ENCODE measurements around the gene DOCK3.
"Not testable (repeated sequence)": the region's sequence is repeated elsewhere in the genome, so short reads cannot be mapped to it uniquely, and the experiment has no call there.

Gene DOCK3

DNA sequence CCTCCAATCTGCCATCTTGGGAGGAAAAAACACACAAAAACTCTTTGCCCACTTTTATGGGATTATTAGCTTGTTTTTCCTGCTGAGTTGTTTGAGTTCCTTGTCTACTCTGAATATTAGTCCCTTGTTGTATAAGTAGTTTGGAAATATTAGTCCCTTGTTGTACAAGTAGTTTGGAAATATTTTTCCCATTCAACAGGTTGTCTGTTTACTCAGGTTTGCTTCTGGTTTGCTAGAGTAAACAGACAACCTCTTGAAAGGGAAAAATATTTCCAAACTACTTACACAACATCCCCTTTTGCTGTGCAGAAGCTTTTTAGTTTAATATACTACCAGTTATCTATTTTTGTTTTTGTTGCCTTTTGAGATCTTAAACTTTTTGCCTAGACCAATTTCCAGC is 517.0 kb downstream of the DOCK3 start:
- no peak for DNase-seq
- peaks cover 5% of the 10 kb centered on the region for H3K9me3 ChIP-seq (ENCODE audit: severe bottlenecking)
- H3K27ac ChIP-seq, result no peak overlapping the region
- H3K27me3 ChIP-seq (ENCODE audit: insufficient read depth, low read depth, severe bottlenecking), result no peaks in the 10 kb centered on the region
- no peaks in the 10 kb centered on the region for H3K36me3 ChIP-seq
- TF ChIP-seq, protein P1, sequence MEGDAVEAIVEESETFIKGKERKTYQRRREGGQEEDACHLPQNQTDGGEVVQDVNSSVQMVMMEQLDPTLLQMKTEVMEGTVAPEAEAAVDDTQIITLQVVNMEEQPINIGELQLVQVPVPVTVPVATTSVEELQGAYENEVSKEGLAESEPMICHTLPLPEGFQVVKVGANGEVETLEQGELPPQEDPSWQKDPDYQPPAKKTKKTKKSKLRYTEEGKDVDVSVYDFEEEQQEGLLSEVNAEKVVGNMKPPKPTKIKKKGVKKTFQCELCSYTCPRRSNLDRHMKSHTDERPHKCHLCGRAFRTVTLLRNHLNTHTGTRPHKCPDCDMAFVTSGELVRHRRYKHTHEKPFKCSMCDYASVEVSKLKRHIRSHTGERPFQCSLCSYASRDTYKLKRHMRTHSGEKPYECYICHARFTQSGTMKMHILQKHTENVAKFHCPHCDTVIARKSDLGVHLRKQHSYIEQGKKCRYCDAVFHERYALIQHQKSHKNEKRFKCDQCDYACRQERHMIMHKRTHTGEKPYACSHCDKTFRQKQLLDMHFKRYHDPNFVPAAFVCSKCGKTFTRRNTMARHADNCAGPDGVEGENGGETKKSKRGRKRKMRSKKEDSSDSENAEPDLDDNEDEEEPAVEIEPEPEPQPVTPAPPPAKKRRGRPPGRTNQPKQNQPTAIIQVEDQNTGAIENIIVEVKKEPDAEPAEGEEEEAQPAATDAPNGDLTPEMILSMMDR (IDR thresholded peaks at IDR 0.05; ENCODE audit: low read depth, low read length), result no peak
- no peak overlapping the region for H3K4me3 ChIP-seq (ENCODE audit: low read depth, low read length)

DNA sequence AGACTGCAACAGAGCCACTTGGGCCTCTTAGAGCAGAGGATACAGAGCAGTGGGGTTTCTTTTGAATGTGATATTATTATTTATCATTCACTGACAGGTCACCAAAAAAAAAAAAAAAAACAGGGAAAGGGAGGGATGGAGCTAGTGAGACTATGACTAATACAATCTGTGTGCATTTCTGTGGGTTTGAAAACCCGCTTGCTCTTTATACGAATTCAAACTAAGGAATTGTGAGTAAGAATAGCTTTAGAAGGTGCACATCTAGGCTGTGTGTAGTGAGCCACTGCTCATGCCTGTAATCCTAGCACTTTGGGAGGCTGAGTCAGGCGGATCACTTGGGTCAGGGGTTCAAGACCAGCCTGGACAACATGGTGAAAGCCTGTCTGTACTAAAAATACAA is 523.8 kb downstream of the DOCK3 start:
- H3K9me3 ChIP-seq (ENCODE audit: severe bottlenecking), result peaks cover 5% of the 10 kb centered on the region

DNA sequence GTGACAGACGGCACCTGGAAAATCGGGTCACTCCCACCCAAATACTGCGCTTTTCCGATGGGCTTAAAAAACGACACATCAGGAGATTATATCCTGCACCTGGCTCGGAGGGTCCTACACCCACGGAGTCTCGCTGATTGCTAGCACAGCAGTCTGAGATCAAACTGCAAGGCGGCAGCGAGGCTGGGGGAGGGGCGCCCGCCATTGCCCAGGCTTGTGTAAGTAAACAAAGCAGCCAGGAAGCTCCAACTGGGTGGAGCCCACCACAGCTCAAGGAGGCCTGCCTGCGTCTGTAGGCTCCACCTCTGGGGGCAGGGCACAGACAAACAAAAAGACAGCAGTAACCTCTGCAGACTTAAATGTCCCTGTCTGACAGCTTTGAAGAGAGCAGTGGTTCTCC is 524.6 kb downstream of the DOCK3 start:
- DNase-seq; H3K4me3 ChIP-seq (ENCODE audit: low read depth, low read length): not testable (repeated sequence)

More for the DNA sequence above, 523.8 kb downstream of the DOCK3 start:
- Histone ChIP-seq H3K27me3 (ENCODE audit: insufficient read depth, low read depth, severe bottlenecking) (no peaks in the 10 kb centered on the region), H3K27ac (no peak overlapping the region), H3K36me3 (no peaks in the 10 kb centered on the region), H3K4me3 (ENCODE audit: low read depth, low read length) (no peak overlapping the region)
- TF ChIP-seq, protein P1 (IDR thresholded peaks at IDR 0.05; ENCODE audit: low read depth, low read length), result no peak
- no peak for DNase-seq

DNA sequence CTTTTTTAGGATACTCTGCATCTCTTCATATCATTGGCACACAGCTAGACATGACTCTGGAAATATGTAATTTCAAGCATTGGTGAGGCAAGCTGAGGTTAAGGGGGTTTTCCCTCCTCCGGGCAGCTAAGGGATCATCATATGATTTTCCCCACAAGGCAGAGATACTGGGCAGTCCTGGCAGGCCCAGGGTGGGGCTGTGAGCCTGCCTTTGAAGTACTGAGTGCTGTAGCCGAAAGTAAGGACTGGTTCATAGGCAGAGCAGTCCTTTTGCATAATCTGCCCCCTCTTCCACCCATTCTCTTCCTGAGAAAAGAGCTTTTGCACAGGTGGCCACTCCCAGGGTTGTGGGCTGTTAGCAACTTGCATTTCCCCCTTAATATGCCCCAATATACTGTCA is 541.6 kb downstream of the DOCK3 start:
- Histone ChIP-seq H3K9me3 (ENCODE audit: severe bottlenecking) (no peaks in the 10 kb centered on the region), H3K4me3 (ENCODE audit: low read depth, low read length) (no peak overlapping the region), H3K36me3 (no peaks in the 10 kb centered on the region), H3K27ac (no peak overlapping the region), H3K27me3 (ENCODE audit: insufficient read depth, low read depth, severe bottlenecking) (no peaks in the 10 kb centered on the region)
- no peak for DNase-seq
- TF ChIP-seq, protein P1 (IDR thresholded peaks at IDR 0.05; ENCODE audit: low read depth, low read length), result no peak

More for the DNA sequence above, 524.6 kb downstream of the DOCK3 start:
- not testable (repeated sequence) for H3K9me3 ChIP-seq (ENCODE audit: severe bottlenecking); H3K27ac ChIP-seq; H3K27me3 ChIP-seq (ENCODE audit: insufficient read depth, low read depth, severe bottlenecking); H3K36me3 ChIP-seq

DNA sequence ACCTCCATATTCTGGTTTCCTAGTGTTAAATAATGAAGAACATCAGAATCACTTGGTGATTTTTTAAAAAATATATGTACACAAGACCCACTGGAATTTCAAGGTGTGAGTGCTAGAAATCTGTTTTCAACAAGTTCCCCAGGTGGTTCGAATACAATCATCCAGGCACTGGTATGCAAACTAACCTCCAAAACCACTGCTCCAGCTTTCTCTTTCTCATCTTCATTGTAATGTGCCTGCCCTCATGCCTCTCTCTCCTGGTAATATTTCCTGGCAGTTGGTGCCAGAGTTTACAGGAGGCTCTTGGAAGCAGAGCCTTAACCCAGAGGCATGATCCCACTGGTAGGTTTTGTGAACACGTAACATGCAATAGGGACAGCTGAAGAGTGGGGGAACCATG is 547.2 kb downstream of the DOCK3 start:
- Histone ChIP-seq H3K9me3 (ENCODE audit: severe bottlenecking) (no peaks in the 10 kb centered on the region), H3K4me3 (ENCODE audit: low read depth, low read length) (no peak overlapping the region)
- TF ChIP-seq, protein P1 (IDR thresholded peaks at IDR 0.05; ENCODE audit: low read depth, low read length), result no peak

DNA sequence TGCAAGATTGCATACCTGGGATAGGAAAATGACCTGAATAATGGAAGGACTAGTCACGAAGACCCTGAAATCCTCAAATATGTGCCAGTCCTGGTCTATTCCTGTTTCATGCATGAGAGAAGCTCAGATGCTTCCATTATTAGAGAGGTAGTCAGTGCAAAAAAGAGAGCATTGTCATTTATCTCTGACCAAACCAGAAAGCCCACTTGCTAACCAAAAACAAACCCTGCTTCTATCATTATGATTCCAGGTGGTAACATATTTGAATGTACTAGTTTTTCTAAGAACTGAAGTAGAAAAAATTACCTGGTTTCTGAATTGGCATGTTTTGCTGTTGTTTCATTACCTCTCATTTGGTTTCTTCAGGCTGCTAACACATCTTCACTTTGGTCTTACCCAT is 549.6 kb downstream of the DOCK3 start:
- no peaks in the 10 kb centered on the region for H3K9me3 ChIP-seq (ENCODE audit: severe bottlenecking)

More for the DNA sequence above, 547.2 kb downstream of the DOCK3 start:
- Histone ChIP-seq H3K36me3 (no peaks in the 10 kb centered on the region), H3K27ac (peak overlapping the region; percentile 40; the same call in 1 of the 2 replicates), H3K27me3 (ENCODE audit: insufficient read depth, low read depth, severe bottlenecking) (no peaks in the 10 kb centered on the region)
- DNase-seq, result no peak

More for the DNA sequence above, 549.6 kb downstream of the DOCK3 start:
- Histone ChIP-seq H3K27ac (no peak overlapping the region), H3K36me3 (peaks cover 4% of the 10 kb centered on the region), H3K4me3 (ENCODE audit: low read depth, low read length) (no peak overlapping the region), H3K27me3 (ENCODE audit: insufficient read depth, low read depth, severe bottlenecking) (no peaks in the 10 kb centered on the region)
- DNase-seq, result no peak
- TF ChIP-seq, protein P1 (IDR thresholded peaks at IDR 0.05; ENCODE audit: low read depth, low read length), result no peak
